HG03354 (cell line): Measurements from ENCODE around the gene BNC2.

Experiments
- ATAC-seq: cut with Tn5 transposase; IDR thresholded peaks from one replicate; pipeline ENCODE4 v1.9.1; 2021; ENCODE audit warnings: mild to moderate bottlenecking; ENCODE audit not compliant: unreplicated experiment, poor library complexity, severe bottlenecking

The BNC2 gene

GRCh38 chr9:16653491-16654399, 216.7 kb downstream of the BNC2 start:
- ATAC-seq = no peak

DNA sequence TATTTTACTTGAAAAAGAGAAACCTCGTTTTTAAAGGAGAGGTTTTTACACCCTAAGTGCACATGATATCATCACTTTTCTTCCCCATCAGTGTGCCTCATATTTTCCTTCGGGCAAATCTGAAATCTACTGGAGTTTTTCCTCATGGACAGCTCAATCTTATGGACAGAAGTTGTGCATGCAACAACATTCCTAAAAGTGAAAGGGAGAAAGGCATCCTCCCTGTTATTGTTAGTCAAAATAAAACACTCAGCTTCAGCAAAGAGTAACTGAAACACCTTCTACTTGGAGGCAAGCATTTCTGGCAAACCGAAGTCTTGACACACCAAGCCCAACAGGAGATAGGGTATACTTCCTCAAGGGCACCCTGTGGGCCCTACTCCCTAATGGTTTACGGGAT, 217.9 kb downstream of the BNC2 start:
- no peak for ATAC-seq

DNA sequence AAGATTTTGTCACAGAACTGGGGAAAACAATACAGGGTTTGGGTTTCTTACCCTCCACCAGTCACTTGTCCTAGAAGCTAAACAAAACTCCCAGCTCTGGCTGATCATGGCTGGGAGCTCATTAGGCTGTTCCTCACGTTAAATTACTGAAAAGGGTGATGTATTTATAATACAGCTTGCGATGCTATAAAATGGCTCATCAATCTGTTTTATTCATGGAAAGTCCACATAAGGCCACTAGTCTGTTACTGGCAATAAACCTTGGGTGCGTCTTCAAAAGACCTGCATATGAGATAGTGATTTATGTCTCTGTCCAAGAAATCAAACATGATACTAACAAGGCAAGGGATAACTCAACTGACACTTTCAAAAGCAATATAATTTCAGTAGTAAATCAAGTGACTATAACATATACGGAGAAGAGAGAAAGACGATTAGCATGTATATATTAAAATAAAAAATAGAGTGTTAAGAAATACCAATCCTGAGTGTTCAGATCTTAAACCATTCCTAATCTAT, 219.0 kb downstream of the BNC2 start:
- no peak for ATAC-seq

GRCh38 chr9:16645970-16646369, 224.5 kb downstream of the BNC2 start:
- ATAC-seq = no peak

- ATAC-seq = no peak
These were observed 227.9 kb downstream of the BNC2 start for GRCh38 chr9:16642421-16643109.

- no peak for ATAC-seq
These were observed 229.8 kb downstream of the BNC2 start for GRCh38 chr9:16640649-16641048.

- ATAC-seq = no peak
These were observed 230.8 kb downstream of the BNC2 start for GRCh38 chr9:16639644-16640043.

- ATAC-seq = no peak
These were observed 232.6 kb downstream of the BNC2 start for GRCh38 chr9:16637911-16638310.

DNA sequence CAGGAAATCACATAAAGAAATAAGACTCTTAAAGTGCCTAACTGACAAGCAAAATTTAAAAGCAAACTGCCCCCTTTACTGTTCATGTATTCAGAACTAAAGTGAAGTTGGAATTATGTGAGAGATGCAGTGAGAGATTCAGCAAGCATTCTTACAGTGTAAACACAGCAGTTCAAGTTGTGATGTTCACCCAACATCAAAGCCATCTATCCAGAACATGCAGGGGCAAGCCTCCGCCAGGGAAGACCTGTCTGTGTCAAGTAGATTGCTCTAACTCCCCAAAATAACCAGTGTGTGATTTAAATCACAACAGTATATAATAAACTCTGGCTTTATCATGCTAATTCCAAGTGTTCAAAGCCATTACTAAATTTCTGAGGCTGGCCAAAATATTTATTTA, 233.3 kb downstream of the BNC2 start:
- ATAC-seq = no peak

DNA sequence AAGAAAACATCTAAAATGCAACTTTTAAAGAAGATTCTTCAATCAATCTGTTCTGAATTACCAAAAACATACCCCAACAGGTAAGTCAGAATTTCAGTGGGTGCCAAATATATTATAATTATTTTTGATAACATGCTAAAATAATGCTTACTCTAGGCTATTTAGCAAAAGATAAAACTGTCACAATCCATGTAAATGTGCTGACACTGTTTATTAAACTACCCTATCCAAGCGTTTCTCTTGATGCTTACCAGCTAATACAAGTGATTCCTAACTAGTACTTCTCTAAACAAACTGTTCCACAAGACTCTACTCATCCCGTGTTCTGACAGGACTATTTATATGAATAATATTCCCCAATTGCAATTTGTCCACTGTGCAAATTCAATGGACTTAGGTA, 236.7 kb downstream of the BNC2 start:
- no peak for ATAC-seq

DNA sequence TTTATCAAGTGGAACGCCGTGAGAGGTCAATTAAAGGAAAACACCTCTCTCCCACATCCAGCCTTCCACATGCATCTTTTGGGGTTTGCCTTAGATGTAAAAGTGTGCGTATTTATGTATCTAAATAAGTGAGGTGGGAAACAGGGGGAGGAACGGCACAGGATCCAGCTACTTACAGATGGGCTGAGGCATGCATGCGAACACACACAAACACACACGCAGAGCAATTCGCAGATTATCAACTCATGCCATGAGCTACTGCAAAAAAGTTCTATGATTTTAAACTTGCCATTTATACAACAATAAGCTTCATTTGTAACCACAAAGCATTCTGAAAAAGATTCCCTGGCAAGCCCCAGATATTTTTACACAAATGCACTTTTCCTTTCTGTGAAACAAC, 242.1 kb downstream of the BNC2 start:
- no peak for ATAC-seq

DNA sequence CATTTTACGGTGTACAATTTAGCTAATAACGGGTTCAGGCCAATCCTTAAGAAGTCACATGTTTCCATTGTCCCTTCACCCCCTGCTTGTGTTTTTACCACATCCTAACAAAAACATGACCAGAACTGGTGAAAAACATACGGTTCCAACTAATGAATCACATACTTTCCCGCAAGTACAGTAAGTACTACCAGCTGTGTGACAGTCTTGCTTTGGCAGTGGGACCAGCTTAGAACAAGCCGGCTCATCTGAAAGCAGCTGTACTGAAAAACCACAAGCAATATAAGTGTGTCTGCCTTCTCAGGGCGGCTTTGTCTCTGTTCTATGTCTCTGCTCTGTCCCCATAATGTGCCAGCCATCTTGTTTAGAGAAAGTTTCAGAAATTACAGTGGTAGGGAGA, 242.5 kb downstream of the BNC2 start:
- no peak for ATAC-seq

DNA sequence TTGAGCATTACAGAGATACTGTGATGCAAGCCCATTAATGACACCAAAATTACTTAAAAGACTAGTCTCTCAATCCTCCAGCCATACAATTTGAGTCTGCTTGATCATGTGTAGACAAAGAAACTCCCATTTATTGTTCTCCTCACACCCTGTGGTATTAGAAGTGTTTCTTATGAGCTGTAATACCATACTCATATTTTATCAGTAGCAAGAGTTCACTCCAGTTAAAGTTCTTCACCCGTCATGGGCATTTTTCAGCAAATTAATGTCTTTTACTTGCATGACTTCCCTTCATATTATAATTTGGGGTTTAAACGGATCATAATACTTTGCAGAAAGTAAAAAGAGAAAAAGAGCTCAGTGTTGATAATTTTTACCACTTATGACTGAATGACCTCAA, 242.9 kb downstream of the BNC2 start:
- no peak for ATAC-seq

- ATAC-seq = peak; percentile 59
These were observed 243.8 kb downstream of the BNC2 start for GRCh38 chr9:16626577-16627130.

GRCh38 chr9:16625811-16626210, 244.7 kb downstream of the BNC2 start:
- no peak for ATAC-seq

- no peak for ATAC-seq
These were observed 245.3 kb downstream of the BNC2 start for GRCh38 chr9:16625161-16625631.

GRCh38 chr9:16624744-16625117, 245.7 kb downstream of the BNC2 start:
- ATAC-seq = no peak

- no peak for ATAC-seq
These were observed 246.3 kb downstream of the BNC2 start for GRCh38 chr9:16623989-16624743.

DNA sequence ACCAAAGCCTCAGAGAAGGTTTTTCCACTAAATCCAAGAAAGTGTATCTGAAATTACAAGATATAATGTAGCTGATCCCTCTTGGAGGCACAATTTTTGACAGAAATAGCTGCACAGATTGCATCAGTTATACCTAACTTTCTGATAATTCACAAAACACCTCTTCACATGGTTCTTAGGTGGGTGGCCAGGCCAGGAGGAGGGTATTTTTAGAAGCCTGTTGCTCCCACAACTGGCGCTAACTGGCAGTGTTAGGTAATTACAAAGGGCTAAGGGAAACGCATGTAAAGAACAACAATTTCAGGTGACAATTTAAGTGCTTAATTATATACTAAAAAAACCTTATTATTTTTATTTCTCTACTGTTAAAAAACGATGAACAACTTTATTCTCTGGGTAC, 247.9 kb downstream of the BNC2 start:
- no peak for ATAC-seq
